Left lung (tissue), 10 donors: ENCODE measurements around the gene ADAMTS6. TPM values are rescaled to one million over a fixed set of nuclear protein-coding genes. Genes with fewer than 3 reads are reported as not detected.

ENCODE experiments used
- ATAC-seq: fragments of 200-7000 bp; cut with Tn5 transposase; one replicate; pipeline ENCODE4 v1.9.1; 2020; ENCODE audit warnings: moderate library complexity
- DNase-seq, 4 donors: peaks; one replicate each; pipeline ENCODE4 v3.0.0-alpha.2; 2013 to 2020
- H3K27ac ChIP-seq, 2 donors: fragments of 200-600 bp; sonication (generic) in 1 of 2; one replicate each; pipeline versions ENCODE4 v1.5.0 to v1.8.0; 2020 to 2021
- H3K27me3 ChIP-seq, 2 donors: fragments of 200-600 bp; sonication (generic) in 1 of 2; one replicate each; pipeline versions ENCODE4 v1.5.0 to v1.8.0; 2020 to 2021
- H3K36me3 ChIP-seq, 2 donors: fragments of 200-600 bp; sonication (generic) in 1 of 2; one replicate each; pipeline versions ENCODE4 v1.5.0 to v1.8.0; 2020 to 2021
- H3K4me1 ChIP-seq, 2 donors: fragments of 200-600 bp; one replicate each; pipeline ENCODE4 v1.8.0; 2021
- H3K4me3 ChIP-seq, 2 donors: fragments of 200-600 bp; sonication (generic) in 1 of 2; one replicate each; pipeline versions ENCODE4 v1.5.0 to v1.8.0; 2020 to 2021; ENCODE audit warnings: mild to moderate bottlenecking in 1 of 2
- H3K9me3 ChIP-seq, 2 donors: fragments of 200-600 bp; sonication (generic) in 1 of 2; one replicate each; pipeline versions ENCODE4 v1.5.0 to v1.8.0; 2020 to 2021
- CTCF ChIP-seq, 2 donors: fragments of 200-600 bp; sonication (generic) in 1 of 2; IDR thresholded peaks; one replicate each; pipeline versions ENCODE4 v1.5.0 to v1.8.0; 2021; ENCODE audit warnings: antibody characterized with exemption in 2 of 2
- intact Hi-C, 2 donors: fragments of 100-400 bp; cut with DNase I; formaldehyde crosslinking; loops; one replicate each; pipeline versions ENCODE4 v1.11.2 to v1.14.2; 2022
- polyA plus RNA-seq, 6 donors: library from polyadenylated mRNA; unstranded; fragments of 120-200 nt; gene quantifications; one replicate each; pipeline ENCODE4 v1.2.1, GENCODE V29; 2013; ENCODE audit not compliant: insufficient read length in 6 of 6
- total RNA-seq, 2 donors: library from RNA; stranded (reverse); fragmentation: NEBNext Ultra II Directional; extraction: Animal tissue kit (Norgen Biotek cat#: 25700); gene quantifications; one replicate each; pipeline ENCODE4 v1.2.1, GENCODE V29; 2021
- donor health status: DM: no; HTN: yes; CAD: no.
- donor health status: DM: no; HTN: no; CAD: no.

The ADAMTS6 gene
- total and polyA plus RNA-seq, 8 donors, result 5.8 to 27.2 (median 11.2) TPM

DNA sequence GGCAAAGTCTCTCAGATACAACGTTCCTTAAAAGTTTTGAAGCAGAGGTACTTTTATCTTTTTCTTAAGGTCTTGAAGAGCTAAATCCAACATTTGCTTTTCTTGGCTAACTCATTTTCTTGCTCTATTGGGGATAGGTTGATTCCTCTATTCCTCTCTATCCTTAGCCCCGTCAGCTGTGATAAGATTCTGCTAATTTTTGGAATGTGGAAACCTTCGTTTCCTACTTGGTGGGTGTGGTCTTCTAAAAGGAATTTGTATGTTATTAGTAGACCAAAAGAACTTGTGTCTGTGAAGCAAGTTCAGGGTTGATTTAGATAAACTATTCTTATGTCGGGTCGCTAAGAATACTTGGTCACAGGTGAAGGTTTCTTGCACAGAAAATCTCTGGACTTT is 308.6 kb downstream of the ADAMTS6 start:
- H3K36me3 ChIP-seq, result no peaks in the 10 kb centered on the region
- no peak overlapping the region for H3K4me3 ChIP-seq
- no peak for ATAC-seq
- H3K4me1 ChIP-seq, result no peaks in the 10 kb centered on the region
- no peak overlapping the region for H3K27ac ChIP-seq
- intact Hi-C loops, result no loop called here
- no peaks in the 10 kb centered on the region for H3K9me3 ChIP-seq
- no peaks in the 10 kb centered on the region for H3K27me3 ChIP-seq
- DNase-seq, result no peak
- TF ChIP-seq CTCF (IDR thresholded peaks at IDR 0.05), result no peak

- no peaks in the 10 kb centered on the region for H3K27me3 ChIP-seq
- no peak for DNase-seq
- TF ChIP-seq CTCF (IDR thresholded peaks at IDR 0.05), result no peak
- no peaks in the 10 kb centered on the region for H3K9me3 ChIP-seq
- no peak overlapping the region for H3K27ac ChIP-seq
- ATAC-seq, result no peak
- no peaks in the 10 kb centered on the region for H3K4me1 ChIP-seq
- no peak overlapping the region for H3K4me3 ChIP-seq
- intact Hi-C loops, result no loop called here
- H3K36me3 ChIP-seq, result no peaks in the 10 kb centered on the region
Observed at GRCh38 chr5:65172486-65173129, 309.1 kb downstream of the ADAMTS6 start.

GRCh38 chr5:65171645-65172044 is 310.1 kb downstream of the ADAMTS6 start:
- H3K27me3 ChIP-seq, result no peaks in the 10 kb centered on the region
- no peak overlapping the region for H3K4me3 ChIP-seq
- no peak overlapping the region for H3K27ac ChIP-seq
- no peak for DNase-seq
- TF ChIP-seq CTCF (IDR thresholded peaks at IDR 0.05), result no peak
- H3K9me3 ChIP-seq, result no peaks in the 10 kb centered on the region
- intact Hi-C loops, result no loop called here
- no peaks in the 10 kb centered on the region for H3K36me3 ChIP-seq
- ATAC-seq, result no peak
- no peaks in the 10 kb centered on the region for H3K4me1 ChIP-seq

DNA sequence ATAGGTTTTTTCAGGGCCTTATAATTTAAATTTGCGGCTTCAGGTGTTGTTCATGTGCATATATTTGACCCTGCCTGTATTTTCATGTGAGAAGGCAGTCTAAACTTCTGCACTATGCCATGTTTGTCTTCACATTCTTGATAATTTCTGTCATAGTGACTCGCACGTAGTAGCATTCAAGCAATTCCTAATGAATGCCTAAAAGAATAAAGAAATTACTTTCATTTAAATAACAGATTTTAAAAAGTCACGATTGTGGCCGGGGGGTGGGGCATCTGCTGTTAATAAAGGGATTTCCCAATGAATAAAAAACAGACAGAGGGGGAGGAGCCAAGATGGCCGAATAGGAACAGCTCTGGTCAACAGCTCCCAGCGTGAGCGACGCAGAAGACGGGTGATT is 318.0 kb downstream of the ADAMTS6 start:
- DNase-seq (no peak), ATAC-seq (no peak)
- intact Hi-C loops, result no loop called here
- no peak for TF ChIP-seq CTCF (IDR thresholded peaks at IDR 0.05)
- peaks cover 0 to 4% of the 10 kb centered on the region in 2 donors for H3K9me3 ChIP-seq
- no peak overlapping the region for H3K4me3 ChIP-seq
- H3K27ac ChIP-seq, result no peak overlapping the region
- H3K27me3 ChIP-seq, result no peaks in the 10 kb centered on the region
- H3K36me3 ChIP-seq, result no peaks in the 10 kb centered on the region
- H3K4me1 ChIP-seq, result no peaks in the 10 kb centered on the region

- H3K4me1 ChIP-seq, result no peaks in the 10 kb centered on the region
- H3K27ac ChIP-seq, result no peak overlapping the region
- H3K4me3 ChIP-seq, result no peak overlapping the region
- no peaks in the 10 kb centered on the region for H3K36me3 ChIP-seq
- no peak for TF ChIP-seq CTCF (IDR thresholded peaks at IDR 0.05)
- H3K9me3 ChIP-seq, result peaks cover 0 to 4% of the 10 kb centered on the region in 2 donors
- H3K27me3 ChIP-seq, result no peaks in the 10 kb centered on the region
- intact Hi-C loops, result no loop called here
- no peak for ATAC-seq
- DNase-seq, result no peak
Observed at GRCh38 chr5:65161655-65162054, 320.1 kb downstream of the ADAMTS6 start.
